GM04503 (cell line): ENCODE results near the gene PPP6R3.

ENCODE experiments used
- DNase-seq: peaks from one replicate; pipeline ENCODE4 v3.0.0-alpha.2; 2012; ENCODE audit warnings: low read depth

The PPP6R3 gene

GRCh38 chr11:68651985-68652682 is 191.6 kb downstream of the PPP6R3 start:
- DNase-seq = no peak

- DNase-seq = no peak
Observed at GRCh38 chr11:68652683-68653156, 192.2 kb downstream of the PPP6R3 start.

- no peak for DNase-seq
Observed at GRCh38 chr11:68653486-68654430, 193.2 kb downstream of the PPP6R3 start.

GRCh38 chr11:68654978-68655377 is 194.4 kb downstream of the PPP6R3 start:
- DNase-seq = no peak

GRCh38 chr11:68655406-68655805 is 194.9 kb downstream of the PPP6R3 start:
- DNase-seq = no peak

GRCh38 chr11:68655806-68656205 is 195.3 kb downstream of the PPP6R3 start:
- DNase-seq = no peak

- no peak for DNase-seq
Observed at GRCh38 chr11:68657021-68657780, 196.6 kb downstream of the PPP6R3 start.

- no peak for DNase-seq
Observed at GRCh38 chr11:68658097-68658496, 197.5 kb downstream of the PPP6R3 start.

- no peak for DNase-seq
Observed at GRCh38 chr11:68658661-68659060, 198.1 kb downstream of the PPP6R3 start.

- DNase-seq = peak; percentile 82
Observed at GRCh38 chr11:68659158-68659921, 198.8 kb downstream of the PPP6R3 start.

GRCh38 chr11:68660066-68660810 is 199.7 kb downstream of the PPP6R3 start:
- no peak for DNase-seq

- DNase-seq = no peak
Observed at GRCh38 chr11:68661014-68661413, 200.5 kb downstream of the PPP6R3 start.

- no peak for DNase-seq
Observed at GRCh38 chr11:68661697-68662603, 201.4 kb downstream of the PPP6R3 start.

- no peak for DNase-seq
Observed at GRCh38 chr11:68663482-68664010, 203.0 kb downstream of the PPP6R3 start.

- DNase-seq = no peak
Observed at GRCh38 chr11:68664141-68664540, 203.6 kb downstream of the PPP6R3 start.

GRCh38 chr11:68664906-68665305 is 204.4 kb downstream of the PPP6R3 start:
- no peak for DNase-seq
